HG03025 (cell line): ENCODE measurements around the gene SETD1A.
"Not testable (repeated sequence)": the region's sequence is repeated elsewhere in the genome, so short reads cannot be mapped to it uniquely, and the experiment has no call there.

ENCODE experiments used
- ATAC-seq: cut with Tn5 transposase; IDR thresholded peaks from one replicate; pipeline ENCODE4 v1.9.1; 2021; ENCODE audit warnings: mild to moderate bottlenecking, moderate library complexity; ENCODE audit not compliant: unreplicated experiment, low FRiP score

Gene SETD1A

GRCh38 chr16:30928390-30928789, 29.2 kb upstream of the SETD1A start:
- no peak for ATAC-seq

GRCh38 chr16:30929167-30929566, 28.4 kb upstream of the SETD1A start:
- no peak for ATAC-seq

- no peak for ATAC-seq
Measured at GRCh38 chr16:30930160-30930571, 27.4 kb upstream of the SETD1A start.

- ATAC-seq = no peak
Measured at GRCh38 chr16:30931068-30931650, 26.4 kb upstream of the SETD1A start.

- ATAC-seq = no peak
Measured at GRCh38 chr16:30934827-30935557, 22.6 kb upstream of the SETD1A start.

- no peak for ATAC-seq
Measured at GRCh38 chr16:30937692-30938091, 19.9 kb upstream of the SETD1A start.

GRCh38 chr16:30939571-30939970, 18.0 kb upstream of the SETD1A start:
- ATAC-seq = not testable (repeated sequence)

GRCh38 chr16:30941600-30942425, 15.7 kb upstream of the SETD1A start:
- no peak for ATAC-seq

- ATAC-seq = no peak
Measured at GRCh38 chr16:30942426-30942806, 15.1 kb upstream of the SETD1A start.

GRCh38 chr16:30944352-30944751, 13.2 kb upstream of the SETD1A start:
- no peak for ATAC-seq

GRCh38 chr16:30946671-30947540, 10.6 kb upstream of the SETD1A start:
- no peak for ATAC-seq

- no peak for ATAC-seq
Measured at GRCh38 chr16:30947541-30947858, 10.1 kb upstream of the SETD1A start.

GRCh38 chr16:30947859-30948666, 9.5 kb upstream of the SETD1A start:
- ATAC-seq = no peak

- no peak for ATAC-seq
Measured at GRCh38 chr16:30948667-30949649, 8.6 kb upstream of the SETD1A start, which contains the start of gene ORAI3. Gene ORAI3 (plus strand): TSS chr16:30949068. CDS start chr16:30949290, 222 bp downstream.

GRCh38 chr16:30949650-30950515, 7.7 kb upstream of the SETD1A start:
- no peak for ATAC-seq

- ATAC-seq = no peak
Measured at GRCh38 chr16:30950516-30951065, 7.0 kb upstream of the SETD1A start.

- ATAC-seq = no peak
Measured at GRCh38 chr16:30951193-30951592, 6.4 kb upstream of the SETD1A start.
